Suprapubic skin (tissue), 4 donors: ENCODE results near the gene TAF5.

ENCODE experiments used
- EP300 ChIP-seq: sonication (generic); formaldehyde crosslinking; IDR thresholded peaks from one replicate; pipeline ENCODE4 v1.6.1; 2017; ENCODE audit warnings: antibody characterized with exemption
- POLR2A ChIP-seq, 2 donors: fragments of 450-650 bp; IDR thresholded peaks; one replicate each; pipeline ENCODE4 v1.6.1; 2017; ENCODE audit warnings: antibody characterized with exemption in 2 of 2, mild to moderate bottlenecking in 2 of 2, moderate library complexity in 2 of 2
- POLR2AphosphoS5 ChIP-seq, 3 donors: sonication (generic); formaldehyde crosslinking; IDR thresholded peaks; one replicate each; pipeline ENCODE4 v1.6.1; 2017; ENCODE audit warnings: antibody characterized with exemption in 3 of 3
- TF ChIP-seq, protein P1 (sequence below), 2 donors: fragments of 200-600 bp in 1 of 2; fragments of 450-650 bp in 1 of 2; sonication (generic) in 1 of 2; IDR thresholded peaks; one replicate each; pipeline ENCODE4 v1.5.1; 2016 to 2019; ENCODE audit warnings: antibody characterized with exemption in 2 of 2, mild to moderate bottlenecking in 1 of 2, moderate library complexity in 1 of 2

DNA sequence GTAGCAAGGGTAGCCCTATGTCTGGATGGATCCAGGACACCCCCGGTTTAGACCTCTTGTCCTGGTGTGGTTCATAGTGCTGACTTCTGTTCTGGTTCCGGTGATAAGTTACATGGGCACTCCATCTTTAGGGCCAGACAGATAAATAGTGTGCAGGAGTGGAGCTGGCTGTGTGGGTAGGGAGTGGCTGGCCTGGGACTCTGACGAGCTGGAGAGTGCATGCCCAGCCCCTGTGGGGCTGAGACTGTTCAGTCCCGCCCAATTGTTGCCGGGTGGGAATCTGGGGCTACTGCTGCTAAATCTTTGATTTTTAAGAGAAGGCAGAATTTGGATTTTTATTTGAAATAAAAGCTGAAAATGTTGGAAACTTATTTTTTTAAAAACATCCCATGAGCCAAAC lies 56.0 kb downstream of the TAF5 start:
- no peak for TF ChIP-seq POLR2AphosphoS5 (IDR thresholded peaks at IDR 0.05)
- TF ChIP-seq, protein P1, sequence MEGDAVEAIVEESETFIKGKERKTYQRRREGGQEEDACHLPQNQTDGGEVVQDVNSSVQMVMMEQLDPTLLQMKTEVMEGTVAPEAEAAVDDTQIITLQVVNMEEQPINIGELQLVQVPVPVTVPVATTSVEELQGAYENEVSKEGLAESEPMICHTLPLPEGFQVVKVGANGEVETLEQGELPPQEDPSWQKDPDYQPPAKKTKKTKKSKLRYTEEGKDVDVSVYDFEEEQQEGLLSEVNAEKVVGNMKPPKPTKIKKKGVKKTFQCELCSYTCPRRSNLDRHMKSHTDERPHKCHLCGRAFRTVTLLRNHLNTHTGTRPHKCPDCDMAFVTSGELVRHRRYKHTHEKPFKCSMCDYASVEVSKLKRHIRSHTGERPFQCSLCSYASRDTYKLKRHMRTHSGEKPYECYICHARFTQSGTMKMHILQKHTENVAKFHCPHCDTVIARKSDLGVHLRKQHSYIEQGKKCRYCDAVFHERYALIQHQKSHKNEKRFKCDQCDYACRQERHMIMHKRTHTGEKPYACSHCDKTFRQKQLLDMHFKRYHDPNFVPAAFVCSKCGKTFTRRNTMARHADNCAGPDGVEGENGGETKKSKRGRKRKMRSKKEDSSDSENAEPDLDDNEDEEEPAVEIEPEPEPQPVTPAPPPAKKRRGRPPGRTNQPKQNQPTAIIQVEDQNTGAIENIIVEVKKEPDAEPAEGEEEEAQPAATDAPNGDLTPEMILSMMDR (IDR thresholded peaks at IDR 0.05), result no peak
- no peak for TF ChIP-seq POLR2A (IDR thresholded peaks at IDR 0.05)
- TF ChIP-seq EP300, result no peak
